ENCODE measurements around the gene BRK1.
"Not testable (repeated sequence)": the region's sequence is repeated elsewhere in the genome, so short reads cannot be mapped to it uniquely, and the experiment has no call there.

The BRK1 gene

DNA sequence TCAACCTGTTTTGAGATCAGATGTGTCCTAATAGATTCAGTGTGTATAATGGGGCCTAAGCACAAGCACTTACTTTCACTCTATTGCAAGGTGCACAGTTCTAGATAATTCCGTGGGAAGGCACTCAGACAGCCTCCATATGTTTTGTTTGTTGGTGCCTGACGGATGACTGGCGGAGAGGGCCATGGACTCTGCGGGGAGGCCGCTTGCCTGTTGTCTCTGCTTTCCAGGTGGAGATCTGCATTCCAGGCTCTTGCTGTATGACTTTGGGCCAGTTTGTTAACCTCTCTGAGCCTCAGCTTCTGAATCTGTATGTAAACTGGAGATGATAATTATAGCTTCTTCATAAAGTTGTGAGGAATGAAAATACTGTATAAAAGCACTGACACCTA lies 50.7 kb downstream of the BRK1 start:
- no peak for TF ChIP-seq CTCF (IDR thresholded peaks at IDR 0.05; ENCODE audit: low read depth, low read length)
- no peak for DNase-seq (ENCODE audit: low read depth, low spot score)
- in situ Hi-C loops (cut with HindIII; ENCODE audit: low sequenced_read_pairs) = no loop called here
- H3K4me3 ChIP-seq (ENCODE audit: low read depth, low read length) = no peak overlapping the region

DNA sequence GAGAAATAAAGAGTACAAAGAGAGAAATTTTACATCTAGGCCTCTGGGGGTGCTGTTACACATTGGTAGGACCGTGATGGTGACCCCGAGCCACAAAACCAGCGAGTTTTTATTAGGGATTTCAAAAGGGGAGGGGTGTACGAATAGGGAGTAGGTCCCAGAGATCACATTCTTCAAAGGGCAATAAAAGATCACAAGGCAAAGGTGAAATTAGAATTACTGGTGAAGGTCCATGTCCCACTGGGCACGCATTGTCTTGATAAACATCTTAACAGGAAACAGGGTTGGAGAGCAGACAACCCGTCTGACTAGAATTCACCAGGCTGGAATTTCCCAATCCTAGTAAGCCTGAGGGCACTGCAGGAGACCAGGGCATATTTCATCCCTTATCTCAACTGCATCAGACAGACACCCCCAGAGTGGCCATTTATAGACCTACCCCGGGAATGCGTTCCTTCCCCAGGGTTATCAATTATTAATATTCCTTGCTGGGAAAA lies 53.6 kb downstream of the BRK1 start:
- in situ Hi-C loops (cut with HindIII; ENCODE audit: low sequenced_read_pairs) = no loop called here
- DNase-seq (ENCODE audit: low read depth, low spot score) = no peak
- TF ChIP-seq CTCF (IDR thresholded peaks at IDR 0.05; ENCODE audit: low read depth, low read length) = no peak
- no peak overlapping the region for H3K4me3 ChIP-seq (ENCODE audit: low read depth, low read length)

DNA sequence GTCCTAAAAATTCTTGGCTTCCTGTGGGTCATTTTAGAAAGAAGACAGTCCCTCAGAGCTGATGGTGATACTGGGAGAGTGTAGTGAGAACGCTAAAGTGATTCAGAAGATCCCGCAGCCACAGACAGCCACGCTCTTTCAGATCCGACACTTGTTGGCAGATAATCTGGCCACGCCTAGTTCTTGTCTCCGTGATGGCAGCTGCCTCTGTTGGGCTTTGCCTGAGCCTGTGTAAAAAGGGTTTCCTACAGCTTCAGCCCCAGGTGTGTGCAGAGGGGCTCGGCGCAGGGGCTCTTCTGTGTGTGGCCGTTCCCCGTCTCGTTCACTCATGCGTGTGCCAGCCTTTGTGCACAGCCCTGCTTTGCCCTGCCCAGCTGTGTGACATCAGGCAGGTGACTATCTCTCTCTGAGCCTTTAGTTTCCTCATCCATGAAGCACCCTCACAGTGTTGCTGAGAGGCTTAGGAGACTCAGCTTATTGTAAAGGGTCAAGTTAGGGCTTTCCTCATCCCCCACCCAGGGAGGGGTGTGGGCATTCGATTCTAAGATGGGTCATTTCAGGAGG lies 55.5 kb downstream of the BRK1 start:
- in situ Hi-C loops (cut with HindIII; ENCODE audit: low sequenced_read_pairs) = no loop called here
- DNase-seq (ENCODE audit: low read depth, low spot score) = no peak
- no peak for TF ChIP-seq CTCF (IDR thresholded peaks at IDR 0.05; ENCODE audit: low read depth, low read length)
- no peak overlapping the region for H3K4me3 ChIP-seq (ENCODE audit: low read depth, low read length)

- in situ Hi-C loops (cut with HindIII; ENCODE audit: low sequenced_read_pairs) = no loop called here
- TF ChIP-seq CTCF (IDR thresholded peaks at IDR 0.05; ENCODE audit: low read depth, low read length) = no peak
- H3K4me3 ChIP-seq (ENCODE audit: low read depth, low read length) = no peak overlapping the region
- DNase-seq (ENCODE audit: low read depth, low spot score) = peak; percentile 43
Observed at GRCh38 chr3:10173095-10173925, 57.8 kb downstream of the BRK1 start.

GRCh38 chr3:10173926-10174435 lies 58.5 kb downstream of the BRK1 start:
- no peak overlapping the region for H3K4me3 ChIP-seq (ENCODE audit: low read depth, low read length)
- no peak for TF ChIP-seq CTCF (IDR thresholded peaks at IDR 0.05; ENCODE audit: low read depth, low read length)
- peak; percentile 97 for DNase-seq (ENCODE audit: low read depth, low spot score)
- in situ Hi-C loops (cut with HindIII; ENCODE audit: low sequenced_read_pairs) = no loop called here

- H3K4me3 ChIP-seq (ENCODE audit: low read depth, low read length); DNase-seq (ENCODE audit: low read depth, low spot score); in situ Hi-C loops (cut with HindIII; ENCODE audit: low sequenced_read_pairs): not testable (repeated sequence)
Observed at GRCh38 chr3:10175334-10175733, 59.9 kb downstream of the BRK1 start.

GRCh38 chr3:10176150-10176549 lies 60.7 kb downstream of the BRK1 start:
- DNase-seq (ENCODE audit: low read depth, low spot score); in situ Hi-C loops (cut with HindIII; ENCODE audit: low sequenced_read_pairs); H3K4me3 ChIP-seq (ENCODE audit: low read depth, low read length): not testable (repeated sequence)
